ENCODE measurements around the gene FBXO47.
A peak's percentile ranks its signal among the peaks of the same experiment; 100 is the strongest.

FBXO47 gene

GRCh38 chr17:38899421-38899820 is 67.8 kb downstream of the FBXO47 start:
- no peak for DNase-seq

DNA sequence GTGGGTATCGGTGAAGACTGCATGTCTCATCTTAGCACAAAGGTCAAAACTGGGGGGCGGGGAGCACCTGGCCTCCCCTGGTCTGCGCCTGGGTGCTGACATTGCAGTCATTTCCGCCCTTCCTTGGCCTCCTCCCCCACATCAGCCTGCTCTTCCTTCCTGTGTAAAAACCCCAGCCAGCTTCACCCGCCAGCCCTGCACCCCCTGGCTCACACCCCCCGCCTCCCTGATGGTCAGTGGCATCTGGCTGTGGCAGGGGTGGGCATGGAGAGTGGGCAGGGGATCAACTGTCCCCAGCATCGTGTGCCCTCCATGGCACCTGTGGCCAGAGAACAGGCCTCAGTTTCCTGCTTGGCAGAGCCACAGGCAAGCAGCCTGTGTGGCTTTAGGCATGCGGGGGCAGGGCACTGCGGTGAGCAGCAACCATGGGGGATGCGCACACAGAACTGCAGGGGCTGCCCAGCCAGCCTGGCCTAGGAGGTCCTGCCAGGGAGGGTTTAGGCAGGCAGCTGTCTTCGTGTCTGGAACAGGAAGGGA is 68.3 kb downstream of the FBXO47 start:
- no peak for DNase-seq

DNA sequence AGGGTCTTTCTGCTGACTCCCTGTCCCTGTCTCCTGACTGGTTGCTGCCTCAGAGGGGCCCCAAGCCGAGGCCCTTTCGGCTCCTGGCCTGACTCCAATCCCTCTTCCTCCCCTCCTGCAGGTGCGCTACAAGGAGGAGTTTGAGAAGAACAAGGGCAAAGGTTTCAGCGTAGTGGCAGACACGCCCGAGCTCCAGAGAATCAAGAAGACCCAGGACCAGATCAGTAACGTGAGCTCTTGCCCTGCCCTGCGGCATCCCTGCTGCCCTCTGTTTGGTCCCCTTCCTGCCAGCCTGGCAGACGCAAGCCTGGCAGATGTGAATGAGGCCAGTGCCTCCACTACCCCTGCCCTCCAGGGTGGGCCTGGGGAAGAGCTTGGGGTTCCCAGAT is 68.9 kb downstream of the FBXO47 start:
- no peak for DNase-seq

DNA sequence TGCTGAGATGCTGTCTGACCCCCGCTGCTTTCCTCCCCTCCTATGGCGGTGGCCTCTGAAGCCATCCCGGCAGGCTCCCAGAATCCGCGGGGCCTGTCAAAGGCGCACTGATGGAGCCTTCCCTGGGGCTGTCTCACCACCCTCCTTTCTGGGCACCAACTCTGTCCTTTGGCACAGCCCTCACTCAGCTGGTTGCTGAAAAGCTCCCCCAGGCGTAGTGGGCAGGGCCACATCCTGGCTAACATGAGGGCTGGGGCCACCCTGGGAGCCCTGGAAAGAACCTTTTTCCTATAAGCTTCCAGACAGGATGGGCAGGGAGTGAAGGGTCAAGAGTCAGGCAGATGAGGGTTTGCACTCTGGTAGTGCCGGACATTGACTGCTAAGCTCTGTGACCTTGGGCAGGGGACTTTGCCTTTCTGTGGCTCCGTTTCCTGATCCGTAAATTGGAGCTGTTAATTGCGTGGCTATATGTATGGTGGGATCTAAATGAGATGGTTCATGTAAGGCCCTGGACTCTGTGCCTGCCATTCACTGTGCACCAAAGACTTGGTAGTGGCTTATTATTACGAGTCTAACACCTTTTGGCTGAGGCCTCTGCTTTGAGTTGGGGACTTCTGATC is 69.4 kb downstream of the FBXO47 start:
- DNase-seq = no peak

- DNase-seq = peak; percentile 61
These were observed 70.0 kb downstream of the FBXO47 start for GRCh38 chr17:38897176-38897575.

DNA sequence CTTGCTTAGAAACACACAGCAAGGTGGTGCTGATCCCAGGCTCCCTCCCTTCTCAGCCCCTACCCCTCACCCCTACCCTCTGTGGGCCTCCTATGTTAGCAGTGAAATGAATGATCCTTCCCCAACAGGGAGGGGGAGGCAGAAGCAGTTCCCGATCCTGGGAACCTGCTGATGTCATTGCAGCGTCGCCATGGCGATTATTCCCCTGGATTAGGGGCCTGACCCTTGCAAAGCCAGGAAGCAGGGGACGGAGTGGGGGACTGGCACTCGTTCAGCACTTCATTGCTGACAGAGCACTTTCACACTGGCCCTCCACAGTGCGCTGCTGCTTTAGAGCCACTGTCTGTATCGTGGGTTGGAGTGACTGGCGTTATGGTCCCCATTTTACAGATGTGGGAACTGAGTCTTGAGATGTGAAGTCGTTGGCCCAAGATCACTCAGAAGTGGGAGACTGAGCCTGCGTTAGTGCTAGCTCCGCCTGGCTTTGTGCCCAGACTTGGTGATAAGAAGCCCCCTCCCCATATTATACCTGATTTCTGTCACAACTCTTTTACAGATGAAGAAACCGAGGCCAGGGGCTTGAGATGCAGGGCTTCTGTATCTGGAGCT is 70.8 kb downstream of the FBXO47 start:
- DNase-seq = no peak

GRCh38 chr17:38894276-38894675 is 72.9 kb downstream of the FBXO47 start:
- DNase-seq = no peak

GRCh38 chr17:38893607-38894006 is 73.6 kb downstream of the FBXO47 start:
- DNase-seq = no peak

- DNase-seq = no peak
These were observed 74.1 kb downstream of the FBXO47 start for GRCh38 chr17:38893113-38893512.

GRCh38 chr17:38892620-38893019 is 74.6 kb downstream of the FBXO47 start:
- no peak for DNase-seq

DNA sequence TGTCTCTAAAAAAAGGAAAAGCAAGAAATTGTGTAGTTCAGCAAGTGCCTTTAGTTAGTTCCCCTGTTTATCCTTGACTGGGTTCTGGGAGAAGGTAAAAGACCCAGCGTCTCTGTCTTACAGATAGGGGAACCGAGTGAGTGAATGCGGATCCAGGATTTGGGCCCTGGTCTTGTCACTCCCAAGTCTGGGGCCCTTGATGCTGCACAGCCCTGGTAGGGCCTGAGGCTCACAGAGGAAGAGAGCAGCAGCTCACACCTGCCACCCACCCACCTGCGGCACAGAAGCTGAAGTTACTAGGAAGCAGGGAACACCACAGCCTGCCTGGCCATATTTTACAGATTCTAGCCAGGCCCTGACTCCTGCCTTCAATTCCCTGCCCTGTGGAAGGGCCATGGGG is 75.1 kb downstream of the FBXO47 start:
- no peak for DNase-seq

- no peak for DNase-seq
These were observed 75.8 kb downstream of the FBXO47 start for GRCh38 chr17:38891441-38891840.

DNA sequence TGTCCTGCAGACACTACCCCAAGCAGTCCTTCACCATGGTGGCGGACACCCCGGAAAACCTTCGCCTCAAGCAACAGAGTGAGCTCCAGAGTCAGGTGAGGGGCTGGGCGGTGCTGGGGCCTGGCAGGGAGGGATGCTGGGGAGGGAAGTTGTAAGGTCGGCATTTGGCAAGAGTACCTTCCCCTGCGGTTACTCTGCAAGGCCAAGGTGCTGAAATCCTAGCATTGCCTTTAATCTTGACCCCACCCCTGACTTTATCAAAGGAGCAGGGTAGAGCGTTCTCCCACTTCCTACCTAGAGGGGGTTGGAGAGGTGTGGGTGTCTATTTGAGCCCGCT is 76.8 kb downstream of the FBXO47 start:
- no peak for DNase-seq

DNA sequence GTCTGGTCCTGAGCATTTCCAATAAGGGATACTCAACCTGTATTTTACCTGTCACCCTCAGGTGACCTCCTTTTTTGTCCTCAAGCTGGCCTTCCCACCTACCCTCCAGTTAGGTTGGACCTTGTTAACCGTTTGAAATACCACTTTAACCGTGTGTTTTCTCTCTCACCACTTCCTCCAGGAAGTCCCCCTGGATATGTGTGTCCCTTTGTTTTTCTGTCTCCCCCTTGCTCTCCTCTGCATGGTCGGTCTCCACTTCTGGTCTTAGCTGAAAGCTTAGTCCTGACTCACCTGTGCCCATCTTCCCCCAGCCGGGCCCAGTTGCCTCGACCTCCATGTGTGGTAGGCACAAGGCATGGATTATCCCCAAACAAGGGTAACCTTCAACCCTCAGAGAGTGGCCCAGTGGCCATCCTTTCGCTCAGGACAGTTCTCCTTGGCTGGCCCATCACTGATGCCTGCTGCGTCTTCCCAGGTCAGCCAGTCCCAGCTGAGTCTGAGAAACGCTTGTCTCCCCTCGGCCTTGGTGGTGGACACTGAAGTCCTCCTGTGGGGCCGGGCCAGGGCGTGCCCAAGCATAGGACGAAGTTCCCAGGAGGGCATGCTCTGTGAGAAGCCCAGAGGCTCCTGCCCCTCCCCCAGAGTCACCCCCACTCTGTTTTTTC is 77.3 kb downstream of the FBXO47 start:
- DNase-seq = no peak

- no peak for DNase-seq
These were observed 78.4 kb downstream of the FBXO47 start for GRCh38 chr17:38888842-38889241.

DNA sequence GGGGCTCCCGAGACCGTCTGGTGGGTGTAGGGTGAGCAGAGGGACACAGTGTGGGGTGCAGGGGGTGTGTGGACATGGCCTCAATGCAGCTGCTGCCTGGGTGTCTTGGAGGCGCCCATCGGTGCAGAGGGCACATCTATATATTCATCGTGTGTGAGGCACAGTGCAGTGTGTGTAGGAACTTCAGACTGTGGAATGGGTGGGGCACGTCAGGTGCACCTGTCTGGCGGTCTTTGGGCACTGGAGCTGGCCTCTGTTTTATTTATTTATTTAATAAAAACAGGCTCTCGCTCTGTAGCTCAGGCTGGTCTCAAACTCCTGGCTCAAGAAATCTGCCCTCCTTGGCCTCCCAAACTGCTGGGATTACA is 80.6 kb downstream of the FBXO47 start:
- no peak for DNase-seq

All from DMS 273 treated with DMSO at 0.1 percent for 48 hours (cell line).